GM21825 (cell line): Measurements from ENCODE around the gene PSTK.

Experiments used
- ATAC-seq: cut with Tn5 transposase; IDR thresholded peaks from one replicate; pipeline ENCODE4 v1.9.1; 2021; ENCODE audit warnings: mild to moderate bottlenecking, moderate library complexity; ENCODE audit not compliant: unreplicated experiment

The PSTK gene

GRCh38 chr10:122990278-122990677 is 10.1 kb downstream of the PSTK start:
- ATAC-seq, result no peak

- ATAC-seq, result no peak
Observed at GRCh38 chr10:122992031-122992585, 11.9 kb downstream of the PSTK start.

- no peak for ATAC-seq
Observed at GRCh38 chr10:122993797-122994336, 13.7 kb downstream of the PSTK start.

GRCh38 chr10:122995936-122996335 is 15.7 kb downstream of the PSTK start:
- no peak for ATAC-seq

DNA sequence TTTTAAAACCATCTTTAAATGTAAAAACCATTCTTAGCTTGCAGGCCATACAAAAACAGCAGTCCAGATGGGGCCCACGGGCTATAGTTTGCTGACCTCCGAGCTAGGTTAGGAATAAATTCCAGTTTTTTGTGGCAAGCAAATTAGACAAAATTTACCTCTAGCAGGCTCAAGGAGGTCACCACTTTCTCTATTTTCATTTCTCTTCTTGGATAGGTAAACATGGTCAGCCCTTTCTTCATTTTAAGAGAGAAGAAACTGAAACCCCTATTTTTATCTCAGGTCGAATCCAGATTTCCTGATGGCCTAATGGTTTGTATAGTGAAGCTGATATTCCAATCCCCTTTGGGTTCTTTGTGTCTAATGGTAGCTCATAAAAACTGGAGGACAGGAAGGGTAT is 17.7 kb downstream of the PSTK start:
- no peak for ATAC-seq

GRCh38 chr10:122998360-122998917 is 18.2 kb downstream of the PSTK start:
- ATAC-seq, result no peak

DNA sequence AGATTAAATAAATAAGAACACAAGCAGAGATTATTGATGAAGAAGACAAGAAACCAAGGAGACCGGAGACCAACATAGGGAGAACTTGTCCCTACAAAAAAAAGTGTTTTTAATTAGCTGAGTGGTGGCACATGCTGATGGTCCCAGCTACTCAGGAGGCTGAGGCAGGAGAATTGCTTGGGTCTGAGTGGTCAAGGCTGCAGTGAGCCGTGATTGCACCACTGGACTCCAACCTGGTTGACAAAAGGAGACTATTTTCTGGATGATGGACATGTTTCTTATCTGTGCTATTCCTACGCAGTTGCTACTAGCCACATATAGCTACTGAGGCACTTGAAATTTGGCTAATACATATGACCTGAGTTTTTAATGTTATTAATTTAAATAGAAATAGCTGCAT is 18.7 kb downstream of the PSTK start:
- ATAC-seq, result no peak

DNA sequence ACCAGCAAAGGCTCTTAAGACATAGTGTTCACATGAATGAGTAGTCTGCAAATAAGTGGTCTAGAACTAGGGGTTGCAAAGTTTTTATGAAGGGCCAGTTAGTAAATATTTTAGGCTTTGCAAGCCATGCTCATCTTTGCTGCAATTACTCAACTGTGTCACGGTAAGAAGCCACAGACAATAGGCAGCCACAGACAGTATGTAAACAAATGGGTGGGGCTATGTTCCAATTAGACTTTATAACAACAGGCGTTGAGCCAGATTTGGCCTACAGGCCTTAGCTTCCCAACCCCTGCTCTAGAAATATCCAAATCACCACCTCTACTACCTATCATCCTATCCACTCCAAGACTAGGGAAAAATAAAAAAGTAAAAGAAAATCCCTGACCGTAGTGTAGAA is 19.1 kb downstream of the PSTK start:
- ATAC-seq, result no peak

DNA sequence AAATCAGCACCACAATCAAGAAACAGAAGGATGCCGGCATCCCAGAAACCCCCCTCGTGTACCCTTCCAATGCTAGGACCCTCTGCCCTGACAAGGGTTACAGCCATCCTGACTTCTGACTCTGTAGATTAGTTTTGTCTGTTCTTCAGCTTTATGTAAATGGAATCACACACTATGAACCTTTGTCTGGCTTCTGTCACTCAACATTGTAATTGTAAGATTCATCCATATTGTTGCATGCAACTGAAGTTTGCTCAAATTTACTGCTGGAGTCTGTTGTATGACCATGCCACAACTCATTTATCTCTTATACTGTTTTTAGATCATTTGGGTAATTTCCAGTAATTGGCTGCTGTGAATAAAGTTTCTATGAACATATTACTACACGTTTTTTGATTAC is 20.0 kb downstream of the PSTK start:
- ATAC-seq, result no peak

GRCh38 chr10:123001370-123001769 is 21.2 kb downstream of the PSTK start:
- no peak for ATAC-seq

DNA sequence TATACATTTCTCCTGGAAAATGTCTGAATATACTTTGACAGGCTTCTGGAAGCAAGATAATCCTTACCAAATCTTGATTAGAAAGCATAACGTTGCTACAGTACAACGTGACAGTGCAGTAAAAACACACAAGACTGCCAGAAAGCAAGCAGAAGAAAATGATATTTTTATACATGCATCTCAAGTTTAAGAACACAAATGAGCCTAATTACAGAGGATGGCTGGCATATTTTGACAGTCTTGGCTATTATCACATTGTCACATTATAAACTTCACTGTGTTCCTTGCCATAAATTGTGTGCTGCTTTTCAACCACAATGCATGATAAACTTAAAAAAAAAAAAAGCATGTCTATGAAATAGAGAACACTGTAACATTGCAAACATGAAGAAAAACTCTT is 24.1 kb downstream of the PSTK start:
- no peak for ATAC-seq

GRCh38 chr10:123007558-123008354 is 27.6 kb downstream of the PSTK start:
- ATAC-seq, result peak; percentile 35

DNA sequence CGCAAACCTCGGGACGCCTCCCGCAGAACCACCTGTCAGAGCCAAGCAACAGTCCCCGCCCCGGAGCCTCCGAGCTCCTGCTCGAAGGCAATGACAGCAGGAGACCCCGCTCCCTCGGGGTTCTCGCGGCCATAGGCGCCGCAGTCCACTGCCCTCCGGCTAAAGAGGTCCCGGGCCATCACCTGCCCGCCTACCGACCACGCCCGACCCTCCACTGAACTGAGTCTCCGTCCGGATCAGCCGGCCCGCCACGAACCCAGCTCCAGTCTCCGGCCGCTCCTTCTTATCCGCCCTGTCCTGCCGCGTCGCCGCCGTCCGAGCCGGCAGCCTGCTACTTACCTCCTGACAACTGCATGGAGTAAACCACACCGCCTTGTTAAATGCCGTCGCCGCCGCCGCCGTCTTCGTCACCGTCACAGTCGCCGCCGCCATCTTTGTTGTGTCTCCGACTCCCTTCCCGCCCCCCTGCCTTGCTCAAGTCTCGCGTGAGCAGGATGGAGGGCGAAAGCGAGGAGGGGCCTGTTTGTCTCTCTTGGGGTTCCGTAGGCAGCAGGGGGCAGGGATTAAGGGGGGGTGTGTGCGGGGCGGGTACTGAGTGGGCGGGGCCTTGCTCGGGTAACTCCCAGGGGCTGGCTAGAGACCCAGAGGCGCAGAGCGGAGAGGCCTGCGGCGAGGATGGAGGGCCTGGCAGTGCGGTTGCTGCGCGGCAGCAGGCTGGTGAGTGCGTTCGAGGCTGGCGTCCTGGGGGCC is 28.3 kb downstream of the PSTK start, which contains the start of the genes ACADSB and IKZF5:
TSS of gene ACADSB (plus strand) at position 652 of the 750 bp plus-strand sequence. CDS start at position 676, 24 bp downstream.
TSS of gene IKZF5 (minus strand) at position 441 of the 750 bp plus-strand sequence. CDS start 10,170 bp downstream, outside the sequence.
- ATAC-seq, result peak; percentile 87

GRCh38 chr10:123009105-123009820 is 29.1 kb downstream of the PSTK start:
- ATAC-seq, result peak; percentile 8

DNA sequence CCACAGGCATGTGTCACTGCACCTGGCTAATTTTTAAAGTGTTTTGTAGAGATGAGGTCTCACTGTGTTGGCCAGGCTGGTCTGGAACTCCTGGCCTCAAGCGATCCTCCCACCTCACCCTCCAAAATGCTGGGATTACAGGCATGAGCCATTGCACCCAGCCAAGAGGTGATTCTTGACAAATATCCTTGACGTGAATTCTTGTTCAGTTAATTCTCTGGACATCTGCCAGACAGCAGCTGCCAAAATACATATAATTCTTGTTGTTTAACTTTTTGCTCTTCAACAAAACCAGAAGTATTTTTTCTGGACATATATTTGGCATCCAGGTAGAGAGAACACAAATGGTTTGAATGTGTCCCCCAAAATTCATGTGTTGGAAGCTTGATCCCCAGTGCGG is 31.8 kb downstream of the PSTK start:
- no peak for ATAC-seq

DNA sequence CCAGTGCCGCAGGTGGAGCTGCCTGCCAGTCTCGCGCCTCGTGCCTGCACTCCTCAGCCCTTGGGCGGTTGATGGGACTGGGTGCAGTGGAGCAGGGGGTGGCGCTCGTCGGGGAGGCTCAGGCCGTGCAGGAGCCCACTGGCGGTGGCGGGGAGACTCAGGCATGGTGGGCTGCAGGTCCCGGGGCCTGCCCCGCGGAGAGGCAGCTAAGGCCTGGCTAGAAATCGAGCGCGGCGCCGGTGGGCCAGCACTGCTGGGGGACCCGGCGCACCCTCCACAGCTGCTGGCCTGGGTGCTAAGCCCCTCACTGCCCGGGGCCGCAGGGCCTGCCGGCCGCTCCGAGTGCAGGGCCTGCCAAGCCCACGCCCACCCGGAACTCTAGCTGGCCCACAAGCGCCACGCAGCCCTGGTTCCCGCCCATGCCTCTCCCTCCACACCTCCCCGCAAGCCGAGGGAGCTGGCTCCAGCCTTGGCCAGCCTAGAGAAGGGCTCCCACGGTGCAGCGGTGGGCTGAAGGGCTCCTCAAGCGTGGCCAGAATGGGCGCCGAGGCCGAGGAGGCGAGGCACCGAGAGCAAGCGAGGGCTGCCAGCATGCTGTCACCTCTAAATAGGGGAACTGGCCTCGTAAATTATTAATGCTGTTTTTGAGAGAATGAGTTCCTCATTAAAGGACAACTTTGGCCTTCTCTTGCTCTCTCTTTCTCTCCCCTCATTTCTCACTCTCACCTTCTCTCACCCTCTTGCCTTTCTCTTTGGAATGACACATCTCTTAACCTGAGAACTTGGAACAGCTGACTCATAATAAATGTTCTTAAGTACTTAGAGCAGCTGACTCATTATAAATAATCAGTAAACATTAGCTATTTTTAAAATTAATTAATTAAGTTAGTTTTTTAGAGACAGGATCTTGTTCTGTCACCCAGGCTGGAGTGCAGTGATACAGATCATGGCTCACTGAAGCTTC is 33.5 kb downstream of the PSTK start:
- no peak for ATAC-seq

DNA sequence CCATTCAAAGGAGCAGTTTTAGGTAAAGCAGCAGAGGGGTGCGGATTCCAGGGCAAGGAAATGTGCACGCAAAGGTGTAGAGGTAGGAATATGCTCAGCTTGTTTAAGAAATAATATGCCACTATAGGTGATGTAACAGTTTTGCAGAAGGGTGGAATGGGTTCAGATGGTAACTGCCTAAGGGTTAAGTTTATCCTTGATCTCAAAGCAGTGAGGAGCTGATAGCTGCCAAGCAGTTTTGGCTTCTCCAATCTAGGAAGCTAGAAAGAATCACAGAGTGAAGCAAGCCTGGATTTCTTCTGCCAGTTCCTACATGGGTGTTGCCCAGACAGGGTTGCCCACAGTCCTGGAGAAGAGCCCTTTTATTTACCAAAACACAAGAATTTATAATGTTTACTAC is 34.6 kb downstream of the PSTK start:
- no peak for ATAC-seq

DNA sequence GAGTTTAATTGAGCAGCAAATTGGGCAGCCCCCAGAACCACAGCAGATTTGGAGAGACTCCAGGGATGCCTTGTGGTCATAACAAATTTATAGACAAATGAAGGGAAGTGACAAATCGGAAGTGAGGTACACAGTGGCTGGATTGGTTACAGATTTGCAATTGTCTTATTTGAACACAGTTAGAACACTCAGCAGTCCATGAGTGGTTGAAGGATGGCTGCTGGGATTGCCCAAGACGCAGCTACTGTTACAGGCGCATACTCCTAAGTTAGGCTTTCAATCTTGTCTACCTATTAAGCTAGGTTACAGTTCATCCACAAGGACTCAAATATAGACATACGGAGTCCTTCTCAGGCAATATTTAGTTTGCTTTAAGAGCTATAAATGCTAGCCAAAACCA is 36.0 kb downstream of the PSTK start:
- no peak for ATAC-seq

DNA sequence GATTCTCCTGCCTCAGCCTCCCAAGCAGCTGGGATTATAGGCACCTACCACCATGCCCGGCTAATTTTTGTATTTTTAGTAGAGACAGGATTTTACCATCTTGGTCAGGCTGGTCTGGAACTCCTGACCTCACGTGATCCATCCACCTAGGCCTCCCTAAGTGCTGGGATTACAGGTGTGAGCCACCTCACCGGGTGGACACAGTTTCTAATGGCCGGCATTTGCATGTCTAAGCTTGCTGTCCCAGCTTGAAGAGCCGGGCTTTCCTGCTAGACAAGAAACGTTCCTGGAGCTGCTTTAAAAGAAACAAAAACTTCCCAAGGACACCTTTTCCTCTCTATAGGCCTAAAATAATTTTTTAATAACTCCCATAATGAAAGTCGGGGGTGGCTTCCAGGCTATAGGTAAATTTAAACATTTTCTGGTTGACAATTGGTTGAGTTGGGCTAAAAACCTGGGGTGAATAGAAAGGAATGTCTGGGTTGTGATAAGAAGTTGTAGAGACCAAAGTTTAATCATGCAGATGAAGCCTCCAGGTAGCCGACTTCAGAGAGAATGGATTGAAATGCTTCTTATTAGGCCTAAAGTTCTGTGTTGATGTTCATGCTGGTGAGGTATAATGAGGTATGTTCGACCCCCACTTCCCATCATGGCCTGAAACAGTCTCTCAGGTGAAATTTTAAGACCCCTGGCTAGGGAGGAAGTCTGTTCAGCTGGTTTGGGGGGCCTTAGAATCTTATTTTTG is 37.4 kb downstream of the PSTK start:
- ATAC-seq, result no peak
